CD4-positive, alpha-beta T cell treated with Interleukin-21 for 1 hour (primary cell): Measurements from ENCODE around the gene UPK3BL2.
A peak's percentile ranks its signal among the peaks of the same experiment; 100 is the strongest.
"Not testable (repeated sequence)": the region's sequence is repeated elsewhere in the genome, so short reads cannot be mapped to it uniquely, and the experiment has no call there.

Experiments
- DNase-seq: peaks from one replicate; pipeline ENCODE4 v3.0.0-alpha.2; 2020

The UPK3BL2 gene

GRCh38 chr7:102493220-102493935 is 50.1 kb downstream of the UPK3BL2 start:
- DNase-seq = not testable (repeated sequence)

GRCh38 chr7:102490529-102491075 is 52.9 kb downstream of the UPK3BL2 start:
- peak; percentile 46 for DNase-seq
